Suprapubic skin (tissue), 4 donors: ENCODE results near the gene LGR4. TPM values are rescaled to one million over a fixed set of nuclear protein-coding genes. Genes with fewer than 3 reads are reported as not detected.

Experiments
- DNase-seq, 2 donors: peaks; one replicate each; pipeline ENCODE4 v3.0.0-alpha.2; 2019; ENCODE audit warnings: low spot score in 2 of 2
- H3K27ac ChIP-seq: fragments of 200-600 bp; sonication (generic); one replicate; pipeline ENCODE4 v1.5.1; 2019
- H3K27me3 ChIP-seq: fragments of 200-600 bp; sonication (generic); one replicate; pipeline ENCODE4 v1.5.1; 2019
- H3K36me3 ChIP-seq: fragments of 200-600 bp; sonication (generic); one replicate; pipeline ENCODE4 v1.5.1; 2019
- H3K4me1 ChIP-seq: fragments of 200-600 bp; sonication (generic); one replicate; pipeline ENCODE4 v1.5.1; 2019
- H3K4me3 ChIP-seq: fragments of 200-600 bp; sonication (generic); one replicate; pipeline ENCODE4 v1.5.1; 2019; ENCODE audit warnings: mild to moderate bottlenecking
- H3K9me3 ChIP-seq: fragments of 200-600 bp; sonication (generic); one replicate; pipeline ENCODE4 v1.5.1; 2019
- EP300 ChIP-seq: sonication (generic); formaldehyde crosslinking; IDR thresholded peaks from one replicate; pipeline ENCODE4 v1.6.1; 2017; ENCODE audit warnings: antibody characterized with exemption
- POLR2A ChIP-seq, 2 donors: fragments of 450-650 bp; IDR thresholded peaks; one replicate each; pipeline ENCODE4 v1.6.1; 2017; ENCODE audit warnings: antibody characterized with exemption in 2 of 2, mild to moderate bottlenecking in 2 of 2, moderate library complexity in 2 of 2
- POLR2AphosphoS5 ChIP-seq, 3 donors: sonication (generic); formaldehyde crosslinking; IDR thresholded peaks; one replicate each; pipeline ENCODE4 v1.6.1; 2017; ENCODE audit warnings: antibody characterized with exemption in 3 of 3
- WGBS: methylation state at CpG from one replicate; pipeline ENCODE4 v1.1.5; 2018; 5-methylcytosine and 5-hydroxymethylcytosine counted together
- total RNA-seq, 4 donors: library from RNA; depleted of rRNA; stranded (reverse); fragments of >200 nt; gene quantifications; one replicate each; pipeline ENCODE4 v1.1.0, GENCODE V29; 2016
- TF ChIP-seq, protein P1 (sequence below), 2 donors: fragments of 200-600 bp in 1 of 2; fragments of 450-650 bp in 1 of 2; sonication (generic) in 1 of 2; IDR thresholded peaks; one replicate each; pipeline ENCODE4 v1.5.1; 2016 to 2019; ENCODE audit warnings: antibody characterized with exemption in 2 of 2, mild to moderate bottlenecking in 1 of 2, moderate library complexity in 1 of 2

Gene LGR4
- total RNA-seq, 4 donors from 2014 or later: 54.7 to 143 (median 66.4) TPM

DNA sequence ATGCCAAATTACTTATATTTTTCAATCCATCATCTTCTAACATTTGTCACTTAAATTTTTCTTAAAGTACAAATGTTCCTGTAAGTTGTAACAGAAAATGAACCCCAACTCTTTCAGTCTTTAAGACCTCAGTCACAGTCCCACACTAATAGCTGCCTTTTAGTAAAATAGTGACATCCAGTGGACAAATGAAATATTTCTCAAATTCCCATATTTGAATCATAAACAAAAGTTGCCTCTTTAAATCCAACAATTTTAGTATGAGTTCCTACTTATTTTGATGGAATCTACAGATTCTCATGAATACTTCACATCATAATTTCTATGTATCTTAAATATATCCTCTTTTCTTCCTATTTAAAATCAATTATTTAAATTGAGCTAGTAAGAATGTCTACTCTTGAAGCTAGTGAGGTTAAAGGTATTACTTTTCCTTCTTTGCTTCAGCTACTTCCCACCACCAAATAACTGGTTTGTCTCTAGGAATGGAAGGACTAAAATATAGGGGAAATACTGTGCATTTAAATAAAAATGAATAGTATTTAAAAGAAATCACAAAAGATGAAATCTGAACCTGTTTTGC lies 24.8 kb upstream of the LGR4 start:
- DNase-seq: no peak
- Histone ChIP-seq H3K27ac (no peak overlapping the region), H3K36me3 (peaks cover 50% of the 10 kb centered on the region), H3K4me1 (peaks cover 20% of the 10 kb centered on the region), H3K9me3 (no peaks in the 10 kb centered on the region), H3K27me3 (no peaks in the 10 kb centered on the region), H3K4me3 (no peak overlapping the region)
- TF ChIP-seq, protein P1, sequence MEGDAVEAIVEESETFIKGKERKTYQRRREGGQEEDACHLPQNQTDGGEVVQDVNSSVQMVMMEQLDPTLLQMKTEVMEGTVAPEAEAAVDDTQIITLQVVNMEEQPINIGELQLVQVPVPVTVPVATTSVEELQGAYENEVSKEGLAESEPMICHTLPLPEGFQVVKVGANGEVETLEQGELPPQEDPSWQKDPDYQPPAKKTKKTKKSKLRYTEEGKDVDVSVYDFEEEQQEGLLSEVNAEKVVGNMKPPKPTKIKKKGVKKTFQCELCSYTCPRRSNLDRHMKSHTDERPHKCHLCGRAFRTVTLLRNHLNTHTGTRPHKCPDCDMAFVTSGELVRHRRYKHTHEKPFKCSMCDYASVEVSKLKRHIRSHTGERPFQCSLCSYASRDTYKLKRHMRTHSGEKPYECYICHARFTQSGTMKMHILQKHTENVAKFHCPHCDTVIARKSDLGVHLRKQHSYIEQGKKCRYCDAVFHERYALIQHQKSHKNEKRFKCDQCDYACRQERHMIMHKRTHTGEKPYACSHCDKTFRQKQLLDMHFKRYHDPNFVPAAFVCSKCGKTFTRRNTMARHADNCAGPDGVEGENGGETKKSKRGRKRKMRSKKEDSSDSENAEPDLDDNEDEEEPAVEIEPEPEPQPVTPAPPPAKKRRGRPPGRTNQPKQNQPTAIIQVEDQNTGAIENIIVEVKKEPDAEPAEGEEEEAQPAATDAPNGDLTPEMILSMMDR (IDR thresholded peaks at IDR 0.05): peak in 1 of 2 donors; percentile 23
- TF ChIP-seq POLR2A (IDR thresholded peaks at IDR 0.05) (no peak), EP300 (no peak)

DNA sequence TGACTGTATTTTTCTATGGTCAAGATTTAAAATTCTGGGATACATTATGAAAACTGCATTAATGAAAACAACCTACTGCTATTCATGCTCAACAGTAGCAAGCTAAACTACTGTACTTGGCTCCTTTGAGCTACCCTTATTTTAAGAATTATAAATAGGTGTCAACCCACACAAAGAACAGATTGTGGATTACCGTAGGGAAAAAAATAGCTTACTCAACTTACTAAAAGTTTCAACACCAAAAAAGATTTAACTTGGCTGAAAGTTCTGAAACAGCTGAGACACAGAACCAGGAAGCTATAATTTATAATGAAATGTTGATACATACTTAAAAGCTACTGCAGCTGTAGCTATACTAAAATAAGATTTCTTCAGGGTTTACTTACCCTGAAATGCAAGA lies 23.9 kb upstream of the LGR4 start:
- Histone ChIP-seq H3K36me3 (peaks cover 55% of the 10 kb centered on the region), H3K27ac (no peak overlapping the region), H3K9me3 (no peaks in the 10 kb centered on the region), H3K4me3 (no peak overlapping the region), H3K27me3 (no peaks in the 10 kb centered on the region), H3K4me1 (peaks cover 20% of the 10 kb centered on the region)
- WGBS: 36% methylated on average over 1 of the region's 1 CpG
- no peak for TF ChIP-seq POLR2AphosphoS5 (IDR thresholded peaks at IDR 0.05)
- no peak for TF ChIP-seq EP300
- TF ChIP-seq POLR2A (IDR thresholded peaks at IDR 0.05): no peak
- TF ChIP-seq, protein P1 (IDR thresholded peaks at IDR 0.05): no peak
- DNase-seq: no peak

DNA sequence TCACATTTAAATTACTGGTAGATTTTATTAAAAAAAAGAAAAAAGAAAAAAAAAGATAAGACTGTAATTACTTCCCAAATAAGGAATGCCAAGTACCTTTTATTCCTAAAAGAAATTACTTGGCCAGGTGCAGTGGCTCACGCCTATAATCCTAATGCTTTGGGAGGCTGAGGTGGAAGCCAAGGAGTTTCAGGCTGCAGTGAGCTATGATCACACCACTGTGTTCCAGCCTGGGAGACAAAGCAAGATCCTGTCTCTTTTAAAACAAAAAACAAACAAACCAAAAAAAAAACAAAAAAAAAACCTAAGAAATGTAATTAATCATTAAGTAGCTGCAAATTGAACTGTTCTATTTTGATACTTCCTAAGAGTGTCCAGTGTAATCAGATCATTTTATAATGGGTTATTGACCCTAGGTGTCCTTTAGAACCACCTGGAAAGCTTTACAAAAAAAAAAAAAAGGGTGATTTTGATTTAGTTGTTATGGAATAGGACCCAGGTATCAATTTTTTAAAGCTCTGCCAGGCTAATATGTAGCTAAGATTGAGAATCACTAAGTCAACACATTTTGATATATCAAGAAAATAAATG lies 23.2 kb upstream of the LGR4 start:
- no peaks in the 10 kb centered on the region for H3K9me3 ChIP-seq
- peaks cover 20% of the 10 kb centered on the region for H3K4me1 ChIP-seq
- H3K4me3 ChIP-seq: no peak overlapping the region
- H3K27me3 ChIP-seq: no peaks in the 10 kb centered on the region
- TF ChIP-seq POLR2AphosphoS5 (IDR thresholded peaks at IDR 0.05) (no peak), EP300 (no peak), POLR2A (IDR thresholded peaks at IDR 0.05) (no peak)
- TF ChIP-seq, protein P1 (IDR thresholded peaks at IDR 0.05): no peak
- H3K36me3 ChIP-seq: peaks cover 55% of the 10 kb centered on the region
- H3K27ac ChIP-seq: no peak overlapping the region
- DNase-seq: no peak
- WGBS: 61% methylated on average over 1 of the region's 1 CpG

DNA sequence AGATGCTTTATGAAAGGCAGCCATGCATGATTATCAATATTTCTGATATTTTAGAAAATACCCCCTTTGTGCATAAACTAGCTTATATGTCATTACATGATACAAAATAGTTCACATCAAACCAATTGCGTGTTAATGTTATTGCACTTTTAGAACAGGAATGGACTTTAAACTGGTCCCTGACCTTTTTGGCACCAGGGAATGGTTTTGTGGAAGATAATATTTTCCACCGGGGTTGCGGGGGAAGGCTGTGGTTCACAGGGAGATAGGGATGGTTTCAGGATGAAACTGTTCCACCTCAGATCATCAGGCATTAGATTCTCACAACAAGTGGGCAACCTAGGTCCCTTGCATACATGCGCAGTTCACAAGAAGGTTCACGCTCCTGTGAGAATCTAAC lies 16.5 kb upstream of the LGR4 start:
- no peak overlapping the region for H3K4me3 ChIP-seq
- WGBS: 85% methylated on average over 5 of the region's 5 CpGs
- H3K27me3 ChIP-seq: no peaks in the 10 kb centered on the region
- H3K27ac ChIP-seq: no peak overlapping the region
- no peaks in the 10 kb centered on the region for H3K9me3 ChIP-seq
- H3K4me1 ChIP-seq: no peaks in the 10 kb centered on the region
- DNase-seq: no peak
- H3K36me3 ChIP-seq: peaks cover 23% of the 10 kb centered on the region
- TF ChIP-seq, protein P1 (IDR thresholded peaks at IDR 0.05): no peak

DNA sequence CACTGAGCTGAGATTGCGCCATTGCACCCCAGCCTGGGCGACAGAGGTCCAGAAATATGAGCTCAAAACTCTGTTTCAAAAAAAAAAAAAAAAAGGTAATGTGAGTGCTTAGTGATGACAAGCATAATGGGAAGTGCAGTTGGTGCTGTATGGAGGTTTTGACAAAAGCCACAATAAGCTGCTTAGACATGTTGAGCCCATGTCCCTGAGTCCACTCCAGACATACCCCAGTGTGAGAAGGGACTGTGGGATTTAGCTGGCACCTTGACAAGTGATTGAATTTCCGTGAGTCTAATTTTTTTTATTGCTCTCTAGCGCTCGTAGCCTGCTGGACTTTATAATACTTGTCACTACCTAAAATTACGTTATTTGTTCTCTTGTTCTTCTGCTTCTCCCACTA lies 15.1 kb upstream of the LGR4 start:
- Histone ChIP-seq H3K36me3 (peaks cover 19% of the 10 kb centered on the region), H3K27me3 (no peaks in the 10 kb centered on the region), H3K9me3 (no peaks in the 10 kb centered on the region), H3K4me3 (no peak overlapping the region), H3K27ac (no peak overlapping the region), H3K4me1 (no peaks in the 10 kb centered on the region)
- WGBS: 77% methylated on average over 6 of the region's 6 CpGs
- DNase-seq: no peak
- TF ChIP-seq POLR2A (IDR thresholded peaks at IDR 0.05): no peak
- TF ChIP-seq EP300: no peak
- TF ChIP-seq, protein P1 (IDR thresholded peaks at IDR 0.05): no peak
- TF ChIP-seq POLR2AphosphoS5 (IDR thresholded peaks at IDR 0.05): no peak
